GM12891 (cell line): ENCODE data around the gene CCDC73.
A peak's percentile ranks its signal among the peaks of the same experiment; 100 is the strongest.

Experiments used
- PAX5 ChIP-seq: IDR thresholded peaks from 2 replicates; pipeline ENCODE4 v1.6.1; 2011; ENCODE audit warnings: low read length, moderate library complexity, mild to moderate bottlenecking; ENCODE audit not compliant: insufficient read depth, severe bottlenecking
- POLR2A ChIP-seq: IDR thresholded peaks from 2 replicates; pipeline ENCODE4 v1.6.1; 2011; ENCODE audit warnings: low read depth, low read length, control low read depth
- POLR2AphosphoS5 ChIP-seq: IDR thresholded peaks from 2 replicates; pipeline ENCODE4 v1.6.1; 2011; ENCODE audit warnings: low read depth, low read length, control low read depth
- POU2F2 ChIP-seq: IDR thresholded peaks from 2 replicates; pipeline ENCODE4 v1.6.1; 2011; ENCODE audit warnings: low read depth, mild to moderate bottlenecking, control low read depth, low read length, moderate library complexity
- SPI1 ChIP-seq: IDR thresholded peaks from 2 replicates; pipeline ENCODE4 v1.6.1; 2011; ENCODE audit warnings: low read depth, low read length, control low read depth
- TAF1 ChIP-seq: IDR thresholded peaks from 2 replicates; pipeline ENCODE4 v1.6.1; 2011; ENCODE audit warnings: low read depth, low read length, control low read depth

GRCh38 chr11:32829157-32829679 lies 34.8 kb upstream of the CCDC73 start:
- TF ChIP-seq POLR2A, result peak; percentile 63
- TF ChIP-seq POLR2AphosphoS5, result no peak
- TF ChIP-seq TAF1, result 0 out of 2 replicates have a peak, but pooled peaks have one; percentile 36
- TF ChIP-seq SPI1, result no peak
- TF ChIP-seq PAX5, result no peak
- TF ChIP-seq POU2F2, result no peak
